Mesothelial cell of epicardium (in vitro differentiated cells): ENCODE measurements around the gene JMJD1C. TPM values are rescaled to one million over a fixed set of nuclear protein-coding genes. Genes with fewer than 3 reads are reported as not detected.

Source experiments
- DNase-seq, 2 experiments: peaks; one replicate each; pipeline ENCODE4 v3.0.0; 2021; ENCODE audit warnings: low spot score in 2 of 2; ENCODE audit not compliant: unreplicated experiment in 2 of 2
- H3K27ac Mint-ChIP-seq: 2 replicates; pipeline ENCODE4 v1.8.0; 2021; ENCODE audit warnings: mixed read lengths
- H3K27me3 Mint-ChIP-seq: 2 replicates; pipeline ENCODE4 v1.8.0; 2021; ENCODE audit warnings: low read depth, mixed read lengths
- H3K36me3 Mint-ChIP-seq: 2 replicates; pipeline ENCODE4 v1.8.0; 2021; ENCODE audit warnings: mixed read lengths
- H3K4me1 Mint-ChIP-seq: 2 replicates; pipeline ENCODE4 v1.8.0; 2021; ENCODE audit warnings: mixed read lengths
- H3K4me3 Mint-ChIP-seq: 2 replicates; pipeline ENCODE4 v1.8.0; 2021; ENCODE audit warnings: mild to moderate bottlenecking, moderate library complexity, mixed read lengths
- H3K9me3 Mint-ChIP-seq: 2 replicates; pipeline ENCODE4 v1.8.0; 2021; ENCODE audit warnings: mixed read lengths
- CTCF ChIP-seq: fragments of 200-600 bp; sonication (generic); IDR thresholded peaks from one replicate; pipeline ENCODE4 v1.5.0; 2021; ENCODE audit warnings: antibody characterized with exemption; ENCODE audit not compliant: unreplicated experiment
- total RNA-seq: library from RNA; stranded (reverse); gene quantifications from 3 replicates; pipeline ENCODE4 v1.2.1, GENCODE V29; 2021

The JMJD1C gene
- total RNA-seq, 1 donor from 2014 or later: 112 TPM

- Mint-ChIP-seq H3K27ac (peak overlapping the region; percentile 27), H3K27me3 (no peaks in the 10 kb centered on the region), H3K4me3 (no peak overlapping the region), H3K9me3 (peaks cover under 1% of the 10 kb centered on the region), H3K4me1 (peaks cover 15% of the 10 kb centered on the region), H3K36me3 (peaks cover 23% of the 10 kb centered on the region)
- DNase-seq: no peak
- peak; percentile 69 for TF ChIP-seq CTCF
Measured at GRCh38 chr10:63217120-63217605, 248.6 kb downstream of the JMJD1C start.

DNA sequence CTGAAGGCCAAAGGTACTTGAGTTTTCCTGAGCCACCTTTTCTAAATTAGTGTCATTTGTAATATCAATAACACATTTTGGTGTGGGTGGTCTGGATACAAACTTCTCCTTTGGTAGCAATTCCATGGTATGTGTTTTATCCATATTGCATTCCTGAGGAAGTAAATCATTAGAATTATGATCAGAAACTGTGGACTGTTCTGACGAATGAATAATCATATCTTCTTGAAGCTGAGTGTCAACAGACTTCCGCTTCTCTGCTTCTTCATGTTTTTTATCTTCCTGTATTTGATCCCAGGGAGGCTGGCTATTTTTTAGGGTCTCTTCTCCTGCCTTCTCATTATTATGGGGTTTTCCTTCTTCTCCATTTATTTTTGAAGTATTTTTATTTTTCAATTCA is 251.2 kb downstream of the JMJD1C start:
- Mint-ChIP-seq H3K4me3 (no peak overlapping the region), H3K27me3 (no peaks in the 10 kb centered on the region), H3K4me1 (peaks cover 18% of the 10 kb centered on the region), H3K36me3 (peaks cover 35% of the 10 kb centered on the region), H3K9me3 (peaks cover 5% of the 10 kb centered on the region), H3K27ac (peak overlapping the region; percentile 32)
- no peak for TF ChIP-seq CTCF
- DNase-seq: no peak

DNA sequence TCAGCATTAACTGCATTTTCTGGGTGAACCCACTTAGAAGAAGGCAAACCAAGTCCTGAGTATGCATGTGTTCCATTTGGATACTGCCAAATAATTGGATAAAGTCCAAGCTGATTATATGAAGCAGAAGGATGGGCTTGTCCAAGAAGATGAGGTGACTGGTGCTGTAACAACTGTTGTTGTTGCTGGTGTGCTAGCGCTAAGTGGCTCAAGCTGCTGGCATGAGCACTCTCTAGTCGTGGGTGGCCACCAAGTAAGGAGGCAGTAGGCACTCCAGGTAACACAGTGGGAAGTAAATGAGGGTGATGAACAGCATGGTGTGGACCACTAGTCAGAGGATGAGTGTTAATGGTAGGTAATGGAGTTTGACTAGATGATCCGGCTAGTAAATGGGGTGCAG is 252.3 kb downstream of the JMJD1C start:
- H3K36me3 Mint-ChIP-seq: peaks cover 33% of the 10 kb centered on the region
- H3K4me1 Mint-ChIP-seq: peaks cover 15% of the 10 kb centered on the region
- no peaks in the 10 kb centered on the region for H3K27me3 Mint-ChIP-seq
- no peak overlapping the region for H3K27ac Mint-ChIP-seq
- no peak overlapping the region for H3K4me3 Mint-ChIP-seq
- TF ChIP-seq CTCF: no peak
- peaks cover 5% of the 10 kb centered on the region for H3K9me3 Mint-ChIP-seq
- no peak for DNase-seq

- no peak for DNase-seq
- Mint-ChIP-seq H3K4me3 (no peak overlapping the region), H3K4me1 (peaks cover 26% of the 10 kb centered on the region), H3K27me3 (no peaks in the 10 kb centered on the region), H3K9me3 (peaks cover 5% of the 10 kb centered on the region), H3K36me3 (peaks cover 40% of the 10 kb centered on the region), H3K27ac (no peak overlapping the region)
- no peak for TF ChIP-seq CTCF
Measured at GRCh38 chr10:63210611-63211196, 255.1 kb downstream of the JMJD1C start.

DNA sequence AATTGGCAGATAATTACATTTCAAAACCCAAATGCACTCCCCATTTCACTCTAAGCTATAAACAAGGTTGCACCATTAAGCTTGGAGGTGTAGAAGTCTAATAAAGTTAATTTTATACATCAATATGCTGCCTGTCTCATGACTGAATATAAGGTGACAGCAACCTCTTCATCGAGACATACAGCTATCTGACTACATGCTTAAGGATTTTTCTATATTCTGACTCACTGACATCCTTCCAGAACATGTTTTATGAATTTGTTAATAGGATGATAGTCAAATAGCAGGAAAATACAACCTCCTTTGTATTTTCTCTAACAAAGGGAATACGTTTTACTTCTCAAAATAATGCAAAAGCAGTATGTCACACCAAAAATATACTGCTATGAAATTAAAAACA is 256.1 kb downstream of the JMJD1C start:
- Mint-ChIP-seq H3K27me3 (no peaks in the 10 kb centered on the region), H3K4me1 (peaks cover 26% of the 10 kb centered on the region), H3K4me3 (no peak overlapping the region), H3K9me3 (peaks cover 5% of the 10 kb centered on the region), H3K36me3 (peaks cover 35% of the 10 kb centered on the region), H3K27ac (peak overlapping the region; percentile 44)
- TF ChIP-seq CTCF: no peak
- no peak for DNase-seq
